Measurements from ENCODE around the gene EXOC5. TPM values are rescaled to one million over a fixed set of nuclear protein-coding genes. Genes with fewer than 3 reads are reported as not detected.
"Not testable (repeated sequence)": the region's sequence is repeated elsewhere in the genome, so short reads cannot be mapped to it uniquely, and the experiment has no call there.

Gene EXOC5
- total RNA-seq, 2 donors from 2014 or later: 26.8 to 37.8 TPM

DNA sequence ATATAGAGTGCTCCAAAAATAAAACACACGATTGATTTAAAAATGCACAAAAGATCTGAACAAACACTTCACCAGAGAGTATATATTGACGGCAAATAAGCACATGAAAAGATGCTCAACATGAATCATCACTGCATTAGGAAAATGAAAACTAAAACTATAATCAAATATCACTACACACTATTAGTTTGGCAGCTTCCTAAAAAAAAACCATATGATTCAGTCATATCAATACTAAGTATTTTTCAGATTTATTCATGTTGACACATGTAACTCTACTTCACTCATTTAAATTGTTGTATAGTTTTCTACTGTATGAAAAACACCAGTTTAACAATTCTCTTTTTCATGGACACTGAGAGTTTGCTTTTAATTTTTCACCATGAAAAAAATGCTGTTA lies 41.6 kb downstream of the EXOC5 start:
- TF ChIP-seq CTCF (IDR thresholded peaks at IDR 0.05): no peak
- H3K4me3 ChIP-seq: no peak overlapping the region
- H3K4me1 ChIP-seq: no peaks in the 10 kb centered on the region
- no peaks in the 10 kb centered on the region for H3K9me3 ChIP-seq
- no peaks in the 10 kb centered on the region for H3K27me3 ChIP-seq
- DNase-seq (ENCODE audit: low spot score): no peak
- no peak overlapping the region for H3K27ac ChIP-seq
- peaks cover 32% of the 10 kb centered on the region for H3K36me3 ChIP-seq

DNA sequence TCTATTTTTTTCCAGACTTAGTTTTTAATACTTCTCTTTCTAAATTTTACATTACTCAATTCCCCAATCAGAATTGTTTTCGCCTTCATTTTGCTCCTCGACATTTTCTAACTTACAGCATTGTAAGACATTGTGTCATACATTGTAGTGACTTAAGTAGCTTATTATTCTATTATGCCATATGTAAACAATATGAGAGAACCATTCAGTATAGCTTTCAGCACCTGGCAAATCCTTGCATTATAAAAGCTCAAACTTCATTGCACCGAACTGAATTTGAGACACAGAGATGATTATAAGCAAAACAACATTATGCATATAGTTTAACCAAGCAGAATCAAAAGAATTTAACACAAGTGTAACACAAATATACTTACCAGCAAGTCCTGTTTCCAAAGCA lies 46.8 kb downstream of the EXOC5 start:
- Histone ChIP-seq H3K4me1 (no peaks in the 10 kb centered on the region), H3K27me3 (no peaks in the 10 kb centered on the region), H3K36me3 (peaks cover 27% of the 10 kb centered on the region), H3K27ac (no peak overlapping the region), H3K4me3 (no peak overlapping the region), H3K9me3 (no peaks in the 10 kb centered on the region)
- DNase-seq (ENCODE audit: low spot score): no peak
- no peak for TF ChIP-seq CTCF (IDR thresholded peaks at IDR 0.05)

- no peaks in the 10 kb centered on the region for H3K9me3 ChIP-seq
- no peak for DNase-seq (ENCODE audit: low spot score)
- peaks cover 49% of the 10 kb centered on the region for H3K36me3 ChIP-seq
- no peaks in the 10 kb centered on the region for H3K4me1 ChIP-seq
- TF ChIP-seq CTCF (IDR thresholded peaks at IDR 0.05): no peak
- H3K4me3 ChIP-seq: no peak overlapping the region
- H3K27ac ChIP-seq: no peak overlapping the region
- no peaks in the 10 kb centered on the region for H3K27me3 ChIP-seq
Measured at GRCh38 chr14:57212919-57213318, 55.8 kb downstream of the EXOC5 start.

DNA sequence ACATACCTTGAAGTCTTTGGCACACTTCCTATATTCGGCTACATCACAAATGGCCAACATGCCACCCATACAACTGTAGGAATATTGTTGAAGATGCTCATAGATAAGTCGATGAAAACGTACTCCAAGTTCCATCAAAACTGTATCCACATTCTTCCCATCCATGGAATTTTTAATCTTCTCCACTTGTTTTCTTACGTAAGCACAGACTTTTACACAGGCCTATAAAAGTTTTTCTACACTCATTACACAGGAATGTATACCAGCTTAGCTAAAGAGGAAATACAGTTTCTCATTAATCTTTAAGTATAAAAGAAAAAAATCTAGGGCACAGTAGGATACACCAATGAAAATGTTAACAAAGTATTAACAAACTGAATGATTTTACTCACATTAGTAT lies 59.1 kb downstream of the EXOC5 start:
- H3K9me3 ChIP-seq: no peaks in the 10 kb centered on the region
- no peaks in the 10 kb centered on the region for H3K4me1 ChIP-seq
- no peak for DNase-seq (ENCODE audit: low spot score)
- no peak for TF ChIP-seq CTCF (IDR thresholded peaks at IDR 0.05)
- H3K27me3 ChIP-seq: no peaks in the 10 kb centered on the region
- H3K27ac ChIP-seq: no peak overlapping the region
- peaks cover 41% of the 10 kb centered on the region for H3K36me3 ChIP-seq
- H3K4me3 ChIP-seq: no peak overlapping the region

DNA sequence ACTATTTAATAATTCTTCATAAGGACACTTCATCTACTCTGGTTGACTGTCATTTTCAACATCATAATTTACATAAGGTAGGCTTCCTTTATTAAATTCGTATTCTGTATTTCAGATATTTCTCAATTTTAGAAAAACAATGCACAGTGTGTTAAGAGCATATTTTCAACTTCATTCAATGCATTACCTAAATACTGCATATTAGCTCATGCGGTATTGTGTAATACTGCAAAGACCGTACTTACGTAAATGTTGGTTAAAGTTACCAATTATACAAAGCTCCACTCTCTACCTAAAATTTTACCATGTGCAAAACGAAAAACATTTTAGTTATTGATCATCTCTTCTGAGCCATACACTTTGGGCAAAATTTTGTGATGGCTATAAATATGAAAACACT lies 62.8 kb downstream of the EXOC5 start:
- TF ChIP-seq CTCF (IDR thresholded peaks at IDR 0.05): no peak
- Histone ChIP-seq H3K36me3 (peaks cover 20% of the 10 kb centered on the region), H3K9me3 (no peaks in the 10 kb centered on the region)

DNA sequence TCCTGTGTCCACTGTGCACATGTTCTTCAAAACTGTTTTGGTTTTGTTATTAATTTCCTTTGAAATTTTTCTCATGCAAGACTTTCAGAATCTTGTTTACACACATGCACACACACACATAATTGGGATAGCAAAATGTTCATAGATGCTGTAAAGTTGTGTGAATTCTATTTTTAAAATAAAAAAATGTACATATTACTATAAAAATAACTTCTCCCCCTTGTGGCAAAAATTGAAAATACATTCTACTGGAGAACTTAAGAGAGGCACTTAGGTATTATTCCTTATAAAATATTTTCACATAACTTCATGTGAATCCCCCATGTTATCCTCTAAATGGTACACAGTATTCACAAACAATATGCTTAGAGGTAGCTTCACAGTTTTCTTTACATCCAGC lies 66.0 kb downstream of the EXOC5 start:
- H3K27me3 ChIP-seq; DNase-seq (ENCODE audit: low spot score); H3K27ac ChIP-seq; H3K4me3 ChIP-seq; H3K9me3 ChIP-seq; H3K36me3 ChIP-seq; H3K4me1 ChIP-seq: not testable (repeated sequence)
- peak in 1 of 2 donors; percentile 61 for TF ChIP-seq CTCF (IDR thresholded peaks at IDR 0.05)

More for the DNA sequence above, 62.8 kb downstream of the EXOC5 start:
- Histone ChIP-seq H3K27ac (no peak overlapping the region), H3K27me3 (no peaks in the 10 kb centered on the region), H3K4me1 (no peaks in the 10 kb centered on the region), H3K4me3 (no peak overlapping the region)
- DNase-seq (ENCODE audit: low spot score): no peak

Data from right atrium auricular region (tissue), 2 donors.